ENCODE results near the gene TMC2. TPM values are rescaled to one million over a fixed set of nuclear protein-coding genes. Genes with fewer than 3 reads are reported as not detected.
"Not testable (repeated sequence)": the region's sequence is repeated elsewhere in the genome, so short reads cannot be mapped to it uniquely, and the experiment has no call there.

TMC2 gene
- total RNA-seq, 1 donor from 2014 or later = 1.7 TPM

DNA sequence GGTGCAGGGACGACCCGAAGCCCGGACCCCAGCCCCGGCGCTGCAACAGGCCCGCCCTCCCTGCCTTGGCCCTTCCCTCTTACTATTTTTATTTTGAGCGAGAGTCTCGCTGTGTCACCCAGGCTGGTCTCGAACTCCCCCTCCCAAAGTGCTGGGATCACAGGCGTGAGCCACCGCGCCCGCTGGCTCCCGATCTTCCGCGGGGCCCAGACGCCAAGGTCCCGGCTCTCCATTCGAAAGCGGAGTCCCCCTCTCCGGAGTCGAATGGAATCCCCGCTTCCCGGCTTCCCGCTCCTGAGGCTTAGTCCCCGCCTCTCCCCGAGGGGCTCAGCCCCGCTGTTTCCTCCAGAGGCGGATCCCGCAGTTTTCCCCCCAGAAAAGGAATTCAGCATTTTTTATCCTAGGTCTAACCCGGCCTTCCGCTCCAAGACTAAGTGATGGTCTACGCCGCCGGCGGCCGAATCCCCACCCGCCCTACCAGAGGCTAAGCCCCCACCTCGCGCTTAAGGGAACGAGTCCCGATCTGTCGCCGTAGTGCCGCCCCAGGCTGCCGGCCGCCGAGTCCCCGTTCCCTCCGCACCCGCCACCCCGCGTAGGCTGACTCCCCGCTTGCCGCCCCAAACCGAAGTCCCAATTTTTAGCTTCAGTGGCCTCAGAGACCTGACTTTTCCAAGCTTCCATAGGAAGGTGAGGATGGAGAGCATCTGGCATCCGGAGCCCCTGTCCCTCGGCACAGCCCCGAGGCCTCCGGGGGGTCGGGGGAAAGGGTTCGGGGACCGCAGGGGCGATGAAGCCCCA is 11.5 kb upstream of the TMC2 start:
- peak; percentile 17 for DNase-seq

DNA sequence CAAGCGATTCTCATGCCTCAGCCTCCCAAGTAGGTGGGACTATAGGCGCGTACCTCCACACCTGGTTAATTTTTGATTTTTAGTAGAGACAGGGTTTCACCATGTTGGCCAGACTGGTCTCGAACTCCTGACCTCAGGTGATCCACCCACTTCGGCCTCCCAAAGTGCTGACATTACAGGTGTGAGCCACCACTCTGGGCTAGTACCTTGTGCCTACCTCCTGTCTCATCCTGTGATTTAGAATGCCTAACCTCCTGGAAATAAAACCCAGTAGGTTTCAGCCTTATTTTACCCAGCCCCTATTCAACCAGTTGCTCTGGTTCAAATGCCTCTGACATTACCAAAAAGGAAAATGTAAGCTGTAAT is 10.2 kb upstream of the TMC2 start:
- DNase-seq = not testable (repeated sequence)

DNA sequence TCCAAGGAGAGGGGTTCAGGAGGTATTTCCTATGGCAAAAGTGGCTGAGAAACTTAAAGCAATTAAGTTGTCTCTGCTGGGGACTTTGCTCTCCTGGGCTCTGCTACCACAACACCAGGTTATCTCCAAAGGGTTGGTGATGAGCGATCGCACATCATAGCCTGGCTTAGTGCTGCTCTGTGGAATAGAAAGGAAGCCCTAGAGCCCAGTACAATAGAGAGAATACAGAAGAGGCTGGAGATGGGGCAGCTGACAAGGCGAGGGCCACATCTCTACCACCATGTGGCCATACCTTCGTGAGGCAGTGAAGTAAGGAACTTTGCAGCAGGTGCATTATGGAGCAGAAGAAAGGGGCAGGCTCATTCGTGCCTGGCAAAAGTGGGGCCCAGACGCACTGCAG is 8.6 kb upstream of the TMC2 start:
- DNase-seq = no peak

DNA sequence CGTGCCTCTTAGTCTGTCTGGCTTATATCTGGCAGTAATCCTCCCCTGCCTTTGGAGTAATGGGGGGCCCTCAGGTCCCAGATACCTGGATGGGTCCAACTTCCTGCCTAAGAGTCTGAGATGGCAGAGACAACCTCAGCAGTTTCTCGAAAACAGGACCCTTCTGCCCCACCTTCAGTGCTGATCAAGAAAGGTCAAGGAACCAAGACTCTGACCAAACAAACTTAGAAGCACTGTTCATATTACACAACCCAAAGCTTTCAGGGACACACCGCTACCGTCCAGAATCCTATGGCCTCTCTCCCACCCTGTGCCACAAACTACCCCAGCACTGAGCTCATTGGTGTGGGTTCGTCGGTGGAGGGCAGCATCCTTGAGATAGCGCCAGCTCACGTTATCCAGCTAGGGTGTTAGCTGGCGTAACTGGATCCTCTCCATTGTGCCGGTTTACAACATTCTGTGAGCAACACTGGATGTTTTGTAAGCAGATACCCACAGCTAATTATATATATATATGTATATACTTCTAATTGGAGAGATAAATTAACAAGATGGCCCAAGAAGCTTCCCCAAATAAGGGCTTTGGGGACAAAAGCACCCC is 7.6 kb upstream of the TMC2 start:
- DNase-seq = no peak

DNA sequence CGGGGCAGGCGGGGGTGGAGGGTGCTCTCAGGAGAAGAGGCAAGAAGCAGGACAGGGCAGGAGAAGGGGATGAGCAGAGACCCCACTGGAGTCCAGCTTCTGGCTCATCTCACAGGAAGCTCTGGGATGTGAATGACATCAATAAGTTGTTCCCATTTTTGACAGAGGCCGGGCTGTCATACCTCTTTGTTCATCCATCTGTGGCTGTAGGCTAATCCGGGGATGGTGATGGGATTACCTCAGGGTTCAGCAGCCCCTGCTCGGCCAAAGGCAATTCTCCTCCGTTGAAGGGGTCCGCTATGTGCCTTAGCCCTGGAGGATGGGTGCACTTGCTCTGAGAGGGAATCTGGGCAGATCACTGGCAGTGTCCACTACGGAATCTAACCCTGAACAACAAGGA is 3.3 kb upstream of the TMC2 start:
- no peak for DNase-seq

DNA sequence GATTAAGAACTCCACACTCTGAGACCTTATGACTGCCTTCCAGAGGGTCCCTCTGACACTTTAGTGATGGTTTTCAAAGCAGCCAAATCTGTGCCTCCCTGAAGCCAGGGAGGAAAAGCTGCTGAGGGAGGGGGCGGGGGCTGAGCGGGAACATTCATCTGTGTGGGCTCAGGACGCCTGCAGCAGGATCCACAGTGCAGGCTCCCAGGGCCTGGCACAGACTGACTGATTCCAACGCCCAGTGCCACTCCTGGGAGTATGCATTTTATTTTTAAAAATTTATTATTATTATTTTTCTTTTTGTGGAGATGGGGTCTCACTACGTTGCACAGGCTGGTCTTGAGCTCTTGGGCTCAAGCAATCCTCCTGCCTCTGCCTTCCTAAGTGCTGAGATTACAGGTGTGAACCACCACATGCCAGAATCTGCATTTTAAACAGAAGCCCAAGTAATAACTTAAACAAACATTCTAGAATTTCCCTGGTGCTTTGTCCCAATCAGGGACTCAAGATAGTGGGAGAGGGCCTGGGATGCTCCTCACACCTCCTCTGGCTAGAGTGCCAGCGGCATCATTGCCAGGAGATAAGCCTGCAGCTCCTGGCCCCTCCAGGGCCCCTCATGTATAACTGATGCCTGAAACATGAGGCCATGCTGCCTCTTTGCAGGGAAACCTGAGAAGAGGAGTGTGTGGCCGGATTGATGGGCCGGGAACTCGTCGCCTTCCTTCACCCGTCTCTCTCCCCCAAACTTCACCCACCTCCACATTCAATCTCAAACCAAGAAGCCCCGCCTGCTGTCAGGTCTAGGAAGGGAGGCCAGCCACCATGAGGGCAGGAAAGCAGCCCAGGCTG is 438 bp upstream of the TMC2 start:
- DNase-seq = no peak

DNA sequence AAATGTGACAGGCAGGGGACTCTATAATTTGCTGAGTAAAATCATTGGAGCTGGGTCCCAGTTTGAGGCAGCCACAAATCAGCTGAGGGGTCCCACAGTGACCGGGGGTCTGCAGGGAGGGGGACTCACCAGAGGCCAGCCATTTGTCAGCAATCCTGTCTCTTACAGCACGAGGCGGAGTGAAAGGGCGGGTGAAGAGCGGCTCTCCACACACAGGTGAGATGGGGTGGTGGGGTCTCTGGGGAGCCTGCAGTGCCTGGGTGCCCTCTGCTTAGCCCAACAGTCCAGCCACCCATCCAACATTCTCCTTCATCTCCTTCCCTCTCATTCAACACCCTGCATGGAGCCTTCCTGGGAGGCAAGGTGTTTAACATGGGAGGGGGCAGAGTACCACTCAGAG is 728 bp downstream of the TMC2 start:
- DNase-seq = no peak

DNA sequence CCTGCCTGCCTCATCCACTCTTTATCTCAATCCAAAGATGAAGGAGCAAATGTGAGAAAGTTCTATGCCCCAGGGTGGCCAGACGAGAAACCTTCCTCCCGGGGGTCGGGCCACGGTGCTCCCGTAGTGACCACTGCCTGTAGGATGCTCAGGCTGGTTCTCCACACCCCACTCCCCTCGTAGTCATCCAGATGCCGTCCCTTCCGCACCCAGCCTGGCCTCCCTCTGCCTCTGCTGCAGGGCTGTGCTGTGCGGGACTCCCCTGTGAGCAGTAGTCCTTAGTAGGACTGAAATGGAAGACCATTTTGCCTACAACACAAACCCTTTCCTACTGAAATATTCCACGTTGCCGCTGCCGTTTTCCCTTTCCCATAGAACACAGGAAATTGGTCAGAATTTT is 2.0 kb downstream of the TMC2 start:
- DNase-seq = no peak

DNA sequence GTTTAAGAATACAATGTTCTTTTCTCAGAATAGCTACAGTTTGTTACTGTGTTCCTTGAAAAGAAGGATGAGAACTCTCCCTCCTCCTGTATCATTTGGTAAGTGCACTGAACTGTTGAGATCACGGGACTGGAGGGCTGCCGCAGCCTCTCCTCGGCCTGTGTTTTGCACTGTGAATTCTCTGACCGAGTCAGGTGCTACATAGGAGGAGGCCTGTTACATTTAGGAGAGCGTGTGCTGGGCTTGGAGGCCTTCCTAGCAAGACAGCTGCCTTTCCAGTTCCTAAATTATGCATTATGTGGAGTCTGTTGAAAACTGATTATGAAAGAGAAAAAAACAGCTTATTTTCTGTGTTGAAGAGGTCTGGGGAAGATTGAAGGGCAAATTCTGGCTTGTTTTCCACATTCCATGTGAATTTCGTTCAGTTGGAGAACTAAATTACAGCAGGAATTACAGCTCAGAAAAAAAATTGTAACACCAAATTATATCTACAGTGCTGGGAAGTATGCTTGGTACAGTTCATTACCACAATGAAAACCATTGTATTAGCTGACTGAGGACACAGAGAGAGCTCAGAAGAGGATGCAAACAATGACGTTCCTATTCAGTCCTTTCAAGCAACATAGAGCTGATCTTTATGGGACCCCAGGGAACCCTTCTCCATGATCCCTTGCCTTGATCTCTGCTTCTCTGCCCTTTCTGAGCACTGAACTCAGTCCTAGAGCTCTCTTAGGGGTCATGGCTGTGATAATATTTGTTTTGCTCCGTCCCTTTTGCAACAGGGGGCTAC is 2.8 kb downstream of the TMC2 start:
- DNase-seq = peak; percentile 36

DNA sequence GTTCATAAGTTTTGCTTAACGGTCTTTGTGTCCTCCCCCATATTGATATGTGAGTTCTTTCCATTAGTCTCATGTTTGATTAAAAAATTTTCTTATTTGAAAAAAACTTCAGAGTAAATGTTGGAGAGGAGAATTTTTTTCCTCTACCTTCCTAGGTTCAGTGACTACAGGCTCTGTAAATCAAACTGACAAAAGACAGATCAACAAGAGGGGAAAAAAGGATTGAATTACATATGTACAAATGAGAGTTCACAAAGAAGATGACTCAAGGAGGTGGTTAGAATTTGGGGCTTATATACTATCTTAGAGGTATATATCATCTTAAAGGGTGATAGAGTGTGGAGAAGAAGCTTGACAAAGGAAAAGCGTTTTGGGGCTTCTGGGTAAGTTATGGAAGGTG is 5.6 kb downstream of the TMC2 start:
- no peak for DNase-seq

DNA sequence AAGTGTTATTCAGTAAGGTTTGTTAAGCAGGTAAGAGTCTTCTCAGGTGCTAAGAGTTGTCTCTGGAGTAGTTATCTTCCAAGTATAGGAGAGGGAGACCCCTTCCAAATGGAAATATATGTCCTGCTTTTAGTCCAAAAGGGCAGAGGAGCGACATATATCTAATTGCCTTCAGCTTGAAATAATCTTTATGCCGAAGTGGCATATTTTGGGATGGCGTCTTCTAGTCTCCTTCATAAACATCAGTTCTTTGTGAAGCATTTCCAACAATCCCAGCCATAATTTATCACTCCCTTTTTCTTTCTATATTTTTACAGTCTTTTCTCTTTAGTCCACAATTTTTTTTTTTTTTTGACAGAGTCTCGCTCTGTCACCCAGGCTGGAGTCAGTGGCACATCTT is 6.0 kb downstream of the TMC2 start:
- no peak for DNase-seq

DNA sequence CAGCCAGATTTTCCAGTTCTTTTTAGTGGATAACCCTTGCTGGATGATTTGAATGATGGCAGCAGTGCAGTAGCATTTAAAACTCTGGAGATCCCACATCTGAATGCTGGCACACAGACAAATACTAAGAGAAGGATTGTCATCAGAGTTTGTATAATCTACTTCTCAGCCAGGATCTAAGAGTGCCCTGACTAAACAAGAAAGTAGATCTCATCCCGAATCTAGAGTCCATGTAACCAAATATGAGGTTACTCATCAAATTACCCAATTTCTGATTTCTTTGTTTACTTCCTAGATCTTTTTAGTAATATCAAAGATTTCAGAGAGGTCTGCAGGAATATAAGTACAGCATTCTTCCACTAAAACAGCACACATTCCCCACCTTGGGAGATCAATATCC is 7.8 kb downstream of the TMC2 start:
- no peak for DNase-seq

DNA sequence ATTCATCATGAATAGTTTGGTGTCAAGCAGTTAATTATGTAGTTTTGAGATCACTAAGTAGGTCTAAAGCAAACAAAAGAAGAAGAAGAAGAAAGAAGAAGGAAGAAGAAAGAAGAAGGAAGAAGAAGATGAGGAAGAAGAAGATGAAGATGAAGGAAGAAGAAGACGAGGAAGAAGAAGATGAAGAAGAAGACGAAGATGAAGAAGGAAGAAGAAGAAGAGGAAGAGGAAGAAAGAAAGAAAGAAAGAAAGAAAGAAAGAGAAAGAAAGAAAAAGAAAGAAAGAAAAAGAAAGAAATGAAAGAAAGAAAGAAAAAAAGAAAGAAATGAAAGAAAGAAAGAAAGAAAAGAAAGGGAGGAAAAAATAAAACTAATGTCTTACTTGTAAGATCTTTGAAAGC is 9.2 kb downstream of the TMC2 start:
- no peak for DNase-seq

DNA sequence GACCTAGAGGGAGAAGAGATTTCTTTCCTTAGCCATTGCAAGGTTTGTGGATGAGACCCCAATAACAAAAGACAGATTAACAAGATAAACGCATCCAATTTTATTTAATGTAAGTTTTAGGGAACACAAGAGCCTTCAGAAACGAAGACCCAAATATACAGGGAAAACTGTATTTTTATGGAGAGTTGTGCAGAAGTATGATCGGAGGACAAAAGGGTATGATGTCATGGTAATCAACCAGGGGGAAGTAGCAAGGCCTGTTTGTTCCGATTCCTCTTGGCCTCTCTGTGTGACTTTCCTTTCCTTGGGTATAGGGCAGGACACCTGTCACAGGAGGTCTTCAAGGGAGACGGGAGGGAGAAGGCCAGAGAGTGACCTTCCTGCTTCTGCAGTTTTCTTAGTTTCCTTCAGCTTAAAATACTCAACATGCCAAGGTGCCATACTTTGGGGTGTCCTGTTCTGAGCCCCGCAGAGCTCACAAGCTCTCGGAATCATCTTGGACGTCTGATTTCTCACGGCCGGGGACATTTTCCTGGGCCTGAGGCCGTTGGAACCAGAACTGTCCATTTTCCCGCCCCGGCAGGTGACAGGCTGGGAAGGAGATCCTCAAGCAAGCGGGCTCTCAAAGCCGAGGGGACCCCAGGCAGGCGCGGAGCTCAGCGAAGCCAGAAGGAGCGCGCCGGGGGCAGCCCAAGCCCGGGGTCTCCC is 21.7 kb downstream of the TMC2 start:
- no peak for DNase-seq

DNA sequence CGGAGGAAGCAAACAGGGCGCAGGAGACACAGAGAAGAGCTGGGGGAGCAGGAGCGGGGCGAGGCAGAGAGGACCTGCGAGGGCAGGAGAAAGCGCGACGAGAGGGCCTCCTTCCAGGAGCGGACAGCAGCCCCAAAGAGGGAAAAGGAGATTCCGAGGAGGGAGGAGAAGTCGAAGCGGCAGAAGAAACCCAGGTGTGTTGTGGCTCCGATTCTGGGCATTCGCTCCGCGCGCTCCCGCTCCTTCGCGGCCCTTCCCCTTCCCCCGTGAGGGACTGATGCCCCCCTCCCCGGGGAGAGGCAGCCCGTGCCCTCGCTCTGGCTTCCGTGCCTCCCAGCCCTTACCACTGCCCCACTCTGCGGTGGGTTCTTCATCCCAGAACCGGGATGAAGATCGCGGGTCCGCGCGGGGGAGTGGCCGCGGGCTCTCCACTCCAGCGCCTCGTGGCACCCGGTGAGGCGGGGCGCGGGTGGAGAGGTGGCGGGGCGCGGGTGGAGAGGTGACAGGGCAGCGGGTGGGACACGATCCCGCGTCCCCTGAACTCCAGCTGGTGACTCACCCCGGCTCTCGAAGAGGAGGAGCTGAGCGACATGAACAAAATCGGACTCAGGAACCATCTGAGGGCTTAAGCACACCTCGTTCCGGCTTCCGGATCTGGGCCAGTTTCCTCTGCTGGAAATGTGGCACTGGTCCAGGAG is 22.4 kb downstream of the TMC2 start:
- DNase-seq = no peak

DNA sequence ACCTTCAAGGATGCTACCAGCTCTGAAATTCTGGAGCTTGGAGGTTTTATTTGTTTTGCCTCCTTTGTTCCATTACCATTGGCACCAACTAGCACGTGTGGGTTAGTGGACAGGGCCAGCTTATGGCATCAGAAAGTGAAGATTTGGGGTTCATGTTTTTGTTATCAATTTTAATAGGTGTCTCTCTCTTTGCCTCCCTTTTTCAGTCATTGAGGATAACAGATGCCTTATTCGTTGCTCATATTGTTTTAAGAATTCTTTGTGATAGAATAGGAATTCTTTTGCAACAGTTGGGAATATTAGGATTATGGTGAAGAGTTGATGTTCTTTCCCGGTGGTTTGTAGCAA is 22.9 kb downstream of the TMC2 start:
- no peak for DNase-seq

DNA sequence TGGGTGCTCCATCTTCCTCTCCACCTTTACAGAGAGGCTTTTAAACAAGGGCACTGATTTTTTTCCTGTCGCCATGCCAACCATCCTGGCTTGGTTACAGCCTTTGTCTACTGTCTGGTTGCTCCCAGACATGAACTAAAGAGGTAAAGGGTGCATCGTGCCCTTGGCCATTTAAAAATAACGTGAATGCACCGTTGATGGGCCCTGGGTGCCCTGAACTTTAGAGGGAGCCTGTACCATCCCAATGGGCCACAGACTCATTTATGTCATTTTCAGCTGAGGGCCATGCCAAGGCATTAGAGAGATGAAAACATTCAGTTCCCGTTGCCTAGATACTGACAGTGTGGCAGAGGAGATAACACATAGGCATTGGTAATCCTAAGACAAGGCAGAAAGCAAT is 23.3 kb downstream of the TMC2 start:
- no peak for DNase-seq

DNA sequence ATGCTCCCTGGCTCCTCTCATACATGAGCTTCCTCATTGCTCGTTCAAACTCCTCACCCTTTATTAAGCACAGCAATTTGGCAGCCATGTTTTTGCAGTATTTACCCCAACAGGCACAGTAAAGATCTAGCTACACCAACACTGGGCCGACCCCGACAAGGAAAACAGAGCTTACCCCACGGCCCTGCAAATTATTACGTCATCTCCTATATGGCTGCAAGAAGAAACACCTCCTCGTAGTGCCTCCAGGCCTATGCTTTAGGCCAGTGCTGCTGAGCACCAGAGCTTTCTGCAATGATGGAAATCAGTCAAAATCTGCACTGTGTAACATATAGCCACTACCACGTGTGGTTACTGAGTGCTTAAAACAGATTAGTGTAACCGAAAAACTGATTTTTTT is 26.7 kb downstream of the TMC2 start:
- no peak for DNase-seq

DNA sequence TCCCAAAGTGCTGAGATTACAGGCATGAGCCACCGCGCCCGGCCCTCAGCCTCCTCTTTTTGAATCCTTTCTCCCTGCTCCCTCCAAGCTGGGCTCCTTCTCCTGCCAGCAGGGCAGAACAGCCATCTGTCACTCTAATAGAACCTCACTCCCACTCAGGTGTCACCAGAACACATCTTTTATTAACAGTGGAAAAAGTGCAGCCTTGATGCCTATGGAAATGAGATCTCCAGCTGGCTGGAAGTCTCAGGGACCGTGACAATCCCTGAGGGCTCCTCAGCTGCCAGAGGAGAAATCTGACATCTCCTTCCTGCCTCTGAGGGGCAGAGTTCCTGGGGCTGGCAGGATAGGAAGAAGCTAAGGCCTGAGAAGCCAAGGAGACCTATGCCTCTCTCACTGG is 28.0 kb downstream of the TMC2 start:
- no peak for DNase-seq

DNA sequence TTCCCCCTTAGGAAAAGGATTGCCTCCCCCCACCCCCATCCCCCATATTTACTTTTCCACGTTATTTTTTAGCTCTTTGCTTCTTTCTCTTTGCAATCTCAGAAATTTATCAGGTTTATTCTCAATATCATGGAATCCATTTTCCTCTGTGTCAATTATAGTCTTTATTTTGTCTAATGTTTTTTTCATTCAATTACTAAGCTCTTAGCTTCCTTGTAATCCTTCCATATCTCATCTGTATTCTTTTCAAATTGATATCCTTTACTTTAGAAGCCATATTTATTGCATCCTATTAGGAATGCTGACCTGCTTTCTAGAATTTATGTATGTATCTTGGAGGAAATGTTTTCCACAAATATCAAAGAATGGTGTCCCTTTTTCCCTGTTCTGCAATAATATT is 39.3 kb downstream of the TMC2 start:
- no peak for DNase-seq

DNA sequence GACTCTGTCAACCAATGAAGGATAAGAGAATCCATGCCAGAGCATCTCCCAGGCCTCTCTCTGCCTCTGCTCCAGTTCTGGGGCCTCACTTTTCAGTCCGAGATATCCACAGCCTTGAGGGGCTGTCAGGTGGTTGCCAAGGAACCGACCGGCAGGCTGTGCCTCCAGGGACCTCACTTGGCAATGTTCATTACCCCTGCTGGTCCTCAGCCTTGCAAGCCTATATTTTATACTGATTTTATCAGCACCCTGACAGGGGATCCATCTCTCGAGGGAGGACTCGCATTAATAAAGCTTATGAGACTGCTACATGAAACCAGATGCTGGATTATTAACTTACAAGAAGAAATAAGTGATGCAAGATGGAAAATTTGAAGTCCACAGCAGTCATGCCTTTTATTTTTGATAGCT is 39.9 kb downstream of the TMC2 start:
- DNase-seq = no peak

All from occipital lobe (tissue), 2 donors.